HepG2 (cell line): ENCODE measurements around the gene RTN4RL2. TPM values are rescaled to one million over a fixed set of nuclear protein-coding genes. Genes with fewer than 3 reads are reported as not detected.

Experiments used
- ATAC-seq: fragments of 200-7000 bp; cut with Tn5 transposase; 3 replicates; pipeline ENCODE4 v1.9.1; 2020; ENCODE audit warnings: mild to moderate bottlenecking, moderate library complexity
- BruUV-seq: library from RNA; stranded (reverse); fragments of 400-500 nt; replicated peaks from 2 replicates; lab custom pipeline; 2021; lab: Mats Ljungman, UMichigan
- CTCF ChIA-PET: fragments of 300-600 bp; formaldehyde crosslinking; extraction: SDS; loops from one replicate; lab custom pipeline; 2021; ENCODE audit warnings: low total read pairs, inconsistent platforms, low intra/inter-chr PET ratio; lab: Yijun Ruan, JAX
- POLR2A ChIA-PET: fragments of 350-600 bp; sonication (Branson Sonifier 250); formaldehyde crosslinking; loops from one replicate; lab custom pipeline; 2020; ENCODE audit warnings: antibody characterized with exemption, inconsistent platforms; lab: Yijun Ruan, JAX
- DNase-seq: peaks from one replicate; pipeline ENCODE4 v3.0.0-alpha.2; 2015; ENCODE audit warnings: low spot score
- FAIRE-seq: peaks from 3 replicates; lab custom pipeline; 2011; peaks lifted over from hg19 to GRCh38; lab: Jason Lieb, UNC
- H2AFZ ChIP-seq: one replicate; pipeline ENCODE4 v1.6.1; 2011; ENCODE audit warnings: low read length, inconsistent platforms
- H3K27ac ChIP-seq: fragments of 300-600 bp; 3 replicates; pipeline ENCODE4 v1.8.0; 2011; ENCODE audit warnings: mixed run types, mild to moderate bottlenecking, mixed read lengths, low read length, inconsistent platforms; ENCODE audit not compliant: insufficient read depth; ENCODE audit errors: extremely low read length
- H3K27me3 ChIP-seq, 2 experiments: fragments of 200-600 bp in 1 of 2; 2 replicates in 1 of 2; 3 replicates in 1 of 2; pipeline versions ENCODE4 v1.6.0 to v1.8.0; 2011; ENCODE audit warnings: low read length in 2 of 2, mild to moderate bottlenecking in 2 of 2, moderate library complexity in 2 of 2, inconsistent platforms in 1 of 2; ENCODE audit not compliant: insufficient read depth in 2 of 2, control insufficient read depth in 1 of 2
- H3K36me3 ChIP-seq, 2 experiments: fragments of 200-600 bp in 1 of 2; replicated peaks in 1 of 2; 2 replicates in 1 of 2; 3 replicates in 1 of 2; pipeline versions ENCODE4 v1.5.1 to v1.8.0; 2011; ENCODE audit warnings: low read length in 2 of 2, inconsistent platforms in 1 of 2; ENCODE audit not compliant: insufficient read depth in 2 of 2, control insufficient read depth in 1 of 2
- H3K4me1 ChIP-seq: 2 replicates; pipeline ENCODE4 v1.5.1; 2012; ENCODE audit warnings: low read length, inconsistent platforms; ENCODE audit not compliant: insufficient read depth
- H3K4me2 ChIP-seq: 2 replicates; pipeline ENCODE4 v1.6.0; 2011; ENCODE audit warnings: low read depth, low read length, inconsistent platforms
- H3K4me3 ChIP-seq, 3 experiments: fragments of 200-600 bp in 1 of 3; sonication (generic), shearing (Covaris generic) in 1 of 3; replicated peaks in 1 of 3; 2 replicates each; pipeline ENCODE4 v1.5.1; 2011 to 2016; ENCODE audit warnings: low read length in 3 of 3, inconsistent platforms in 2 of 3, low read depth in 2 of 3, mild to moderate bottlenecking in 2 of 3, control low read depth in 1 of 3, mixed read lengths in 1 of 3; ENCODE audit not compliant: insufficient read depth in 1 of 3
- H3K79me2 ChIP-seq: one replicate; pipeline ENCODE4 v1.6.1; 2011; ENCODE audit warnings: low read length, inconsistent platforms; ENCODE audit not compliant: insufficient read depth
- H3K9ac ChIP-seq: 2 replicates; pipeline ENCODE4 v1.6.0; 2011; ENCODE audit warnings: mild to moderate bottlenecking, low read depth, low read length, inconsistent platforms; ENCODE audit not compliant: insufficient read depth
- H3K9me3 ChIP-seq: 2 replicates; pipeline ENCODE4 v1.5.1; 2012; ENCODE audit warnings: mild to moderate bottlenecking, low read length
- H4K20me1 ChIP-seq: 2 replicates; pipeline ENCODE4 v1.6.0; 2011; ENCODE audit warnings: inconsistent platforms, mild to moderate bottlenecking, low read length, moderate library complexity; ENCODE audit not compliant: insufficient read depth
- DRAP1 ChIP-seq: IDR thresholded peaks from 2 replicates; pipeline ENCODE4 v1.6.1; 2016; ENCODE audit warnings: missing genetic modification reagents, missing compliant biosample characterization
- GZF1 ChIP-seq: sonication (generic); formaldehyde crosslinking; IDR thresholded peaks from 2 replicates; pipeline ENCODE4 v1.5.1; 2020; ENCODE audit warnings: mild to moderate bottlenecking, missing genetic modification reagents
- MYPOP ChIP-seq: sonication (generic); formaldehyde crosslinking; IDR thresholded peaks from 2 replicates; pipeline ENCODE4 v1.8.1; 2023; ENCODE audit warnings: mild to moderate bottlenecking, moderate library complexity, missing genetic modification reagents
- NFKBIZ ChIP-seq: IDR thresholded peaks from 2 replicates; pipeline ENCODE4 v1.6.1; 2018; ENCODE audit warnings: missing genetic modification reagents, missing compliant biosample characterization
- NFRKB ChIP-seq: fragments of 450-650 bp; IDR thresholded peaks from 2 replicates; pipeline ENCODE4 v1.6.1; 2017
- SNAI1 ChIP-seq: sonication (generic); formaldehyde crosslinking; IDR thresholded peaks from 2 replicates; pipeline ENCODE4 v1.5.0; 2020; ENCODE audit warnings: mild to moderate bottlenecking, missing genetic modification reagents, borderline replicate concordance
- TOPORS ChIP-seq: sonication (generic); formaldehyde crosslinking; IDR thresholded peaks from 2 replicates; pipeline ENCODE4 v1.8.0; 2023; ENCODE audit warnings: mild to moderate bottlenecking, missing genetic modification reagents
- ZBTB20 ChIP-seq: sonication (generic); formaldehyde crosslinking; IDR thresholded peaks from 2 replicates; pipeline ENCODE4 v1.8.1; 2023; ENCODE audit warnings: missing genetic modification reagents, low read depth, mild to moderate bottlenecking, borderline replicate concordance
- ZFP91 ChIP-seq: sonication (generic); formaldehyde crosslinking; IDR thresholded peaks from 2 replicates; pipeline ENCODE4 v1.9.0; 2022; ENCODE audit warnings: missing genetic modification reagents, mild to moderate bottlenecking, borderline replicate concordance
- ZNF282 ChIP-seq: fragments of 450-650 bp; IDR thresholded peaks from 2 replicates; pipeline ENCODE4 v1.6.1; 2018; ENCODE audit not compliant: partially characterized antibody
- ZNF589 ChIP-seq: sonication (generic); formaldehyde crosslinking; conservative IDR thresholded peaks from 2 replicates; pipeline ENCODE4 v1.8.0; 2022; ENCODE audit warnings: mild to moderate bottlenecking, moderate library complexity, missing genetic modification reagents
- ZSCAN31 ChIP-seq: sonication (generic); formaldehyde crosslinking; IDR thresholded peaks from 2 replicates; pipeline ENCODE4 v1.5.0; 2020; ENCODE audit warnings: low read depth, mild to moderate bottlenecking, missing genetic modification reagents
- WGBS: methylation state at CpG from one replicate; pipeline ENCODE4 v1.1.6; 2017; ENCODE audit warnings: low lambda C conversion rate; 5-methylcytosine and 5-hydroxymethylcytosine counted together
- in situ Hi-C: cut with HindIII; loops from 2 replicates; pipeline ENCODE4 v1.10.0; 2017; ENCODE audit warnings: low pct_unique_long_range_greater_than_20kb; ENCODE audit not compliant: extremely low pct_ligation_motif_present
- intact Hi-C: fragments of 100-400 bp; cut with micrococcal nuclease; formaldehyde crosslinking; loops from one replicate; pipeline ENCODE4 v1.10.0; 2022; ENCODE audit not compliant: unreplicated experiment
- polyA plus RNA-seq, 8 experiments: library from polyadenylated mRNA; depleted of rRNA in 3 of 8; stranded (reverse) in 7 of 8; unstranded in 1 of 8; fragments of >200 nt; fragmentation: Illumina TruSeq in 4 of 8; extraction: Trizol in 4 of 8; gene quantifications; 2 replicates each; pipeline versions ENCODE4 v1.2.1 to v1.2.3, GENCODE V29; 2011 to 2016; ENCODE audit warnings: low read depth in 4 of 8, missing spikeins in 1 of 8, mixed read lengths in 1 of 8; ENCODE audit not compliant: insufficient read depth in 1 of 8
- total RNA-seq, 5 experiments: library from RNA; depleted of rRNA; stranded (reverse); fragments of >200 nt; fragmentation: Illumina TruSeq; extraction: Trizol; gene quantifications; 2 replicates each; pipeline ENCODE4 v1.2.3, GENCODE V29; 2016; ENCODE audit warnings: low read depth in 1 of 5
- TF ChIP-seq, protein P1 (sequence below): sonication (generic); formaldehyde crosslinking; IDR thresholded peaks from 2 replicates; pipeline ENCODE4 v1.4.0; 2020; ENCODE audit warnings: missing genetic modification reagents

The RTN4RL2 gene
- total and polyA plus RNA-seq, 2 of the 13 experiments (the other 11 are each of a cell fraction or from before 2014, with no cell fraction given) = 1.3 to 4.3 TPM

DNA sequence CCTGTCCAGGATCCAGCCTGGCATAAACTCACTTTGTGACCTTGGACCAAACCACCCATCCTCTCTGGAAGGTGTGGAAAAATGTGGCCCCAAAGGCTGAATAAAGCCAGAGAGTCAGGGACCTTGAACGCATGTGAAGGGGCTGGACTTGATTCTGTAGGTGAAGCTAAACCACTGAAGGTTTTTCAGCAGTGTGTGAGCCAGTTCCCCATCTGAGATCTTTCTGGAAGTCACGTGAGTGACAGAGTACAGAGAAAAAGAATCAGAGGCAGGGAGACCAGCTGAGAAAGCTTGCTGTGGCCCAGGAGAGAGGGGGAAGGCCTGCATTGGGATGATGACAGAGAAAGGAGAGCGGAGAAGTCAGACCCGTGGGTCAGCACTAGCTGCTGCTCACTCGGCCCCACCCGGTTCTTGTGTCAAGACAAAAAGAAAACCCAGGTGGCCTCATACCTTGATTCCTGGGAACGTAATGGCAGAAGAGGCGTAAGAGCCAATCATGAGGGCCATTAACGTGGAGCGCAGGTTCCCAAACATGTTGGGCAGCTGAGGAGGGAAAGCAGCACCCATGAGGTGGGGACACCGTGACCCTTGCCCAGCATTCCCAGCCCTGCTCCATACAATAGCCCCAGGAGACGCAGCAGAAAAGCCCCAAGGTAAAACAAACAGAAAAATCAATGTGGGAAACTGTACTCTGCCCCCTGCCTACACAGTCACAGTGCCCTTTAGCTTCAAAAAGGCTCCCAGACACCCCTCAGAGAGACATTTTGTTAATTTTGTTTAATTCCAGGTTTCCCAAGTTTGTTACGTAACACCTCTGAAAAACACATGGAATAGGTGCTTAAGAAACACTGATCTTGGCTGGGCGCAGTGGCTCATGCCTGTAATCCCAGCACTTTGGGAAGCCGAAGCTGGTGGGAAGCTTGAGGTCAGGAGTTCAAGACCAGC is 37.2 kb downstream of the RTN4RL2 start:
- H3K27ac ChIP-seq = peak overlapping the region; percentile 97
- peak overlapping the region; percentile 72 for H3K4me2 ChIP-seq
- 6% methylated on average over 14 of the region's 15 CpGs for WGBS
- no peaks in the 10 kb centered on the region; the same call in 1 of the 2 replicates for H4K20me1 ChIP-seq
- DNase-seq (peak; percentile 91), ATAC-seq (peak; percentile 78), FAIRE-seq (peak; percentile 86)
- in situ Hi-C loops (no loop called here), intact Hi-C loops (loop anchor here (1.0 kb wide), 1 partner anchor 18 kb away; the partner anchor contains the start of gene SLC43A1)
- H3K36me3 ChIP-seq = peaks cover 21 to 62% of the 10 kb centered on the region in 2 experiments
- H3K9ac ChIP-seq = peak overlapping the region; percentile 62
- ChIA-PET CTCF (no interaction called here), POLR2A (interaction anchor here (0.8 to 3.1 kb wide), 19 partner anchors 9 to 281 kb away, joined by 3 to 104 read pairs (median 4); partner anchors contain the start of genes SLC43A1 and TIMM10)
- peak overlapping the region in 2 of 3 experiments; percentile 13 to 49; a peak in 2 of 6 replicates for H3K4me3 ChIP-seq
- no peak overlapping the region for H2AFZ ChIP-seq
- H3K27me3 ChIP-seq = no peaks in the 10 kb centered on the region
- peaks cover 92% of the 10 kb centered on the region for H3K4me1 ChIP-seq
- H3K9me3 ChIP-seq = no peaks in the 10 kb centered on the region
- no TSS peak for BruUV-seq
- peaks cover 24% of the 10 kb centered on the region for H3K79me2 ChIP-seq
- no peak for TF ChIP-seq ZSCAN31 (CRISPR knock-in tag)
- peak; percentile 42; the same call in 1 of the 2 replicates for TF ChIP-seq NFKBIZ
- no peak; the same call in 1 of the 2 replicates for TF ChIP-seq ZBTB20
- TF ChIP-seq ZNF589 (CRISPR knock-in tag) = no peak
- TF ChIP-seq SNAI1 (CRISPR knock-in tag) = peak; percentile 86; the same call in 1 of the 2 replicates
- no peak for TF ChIP-seq ZNF282
- TF ChIP-seq, protein P1, sequence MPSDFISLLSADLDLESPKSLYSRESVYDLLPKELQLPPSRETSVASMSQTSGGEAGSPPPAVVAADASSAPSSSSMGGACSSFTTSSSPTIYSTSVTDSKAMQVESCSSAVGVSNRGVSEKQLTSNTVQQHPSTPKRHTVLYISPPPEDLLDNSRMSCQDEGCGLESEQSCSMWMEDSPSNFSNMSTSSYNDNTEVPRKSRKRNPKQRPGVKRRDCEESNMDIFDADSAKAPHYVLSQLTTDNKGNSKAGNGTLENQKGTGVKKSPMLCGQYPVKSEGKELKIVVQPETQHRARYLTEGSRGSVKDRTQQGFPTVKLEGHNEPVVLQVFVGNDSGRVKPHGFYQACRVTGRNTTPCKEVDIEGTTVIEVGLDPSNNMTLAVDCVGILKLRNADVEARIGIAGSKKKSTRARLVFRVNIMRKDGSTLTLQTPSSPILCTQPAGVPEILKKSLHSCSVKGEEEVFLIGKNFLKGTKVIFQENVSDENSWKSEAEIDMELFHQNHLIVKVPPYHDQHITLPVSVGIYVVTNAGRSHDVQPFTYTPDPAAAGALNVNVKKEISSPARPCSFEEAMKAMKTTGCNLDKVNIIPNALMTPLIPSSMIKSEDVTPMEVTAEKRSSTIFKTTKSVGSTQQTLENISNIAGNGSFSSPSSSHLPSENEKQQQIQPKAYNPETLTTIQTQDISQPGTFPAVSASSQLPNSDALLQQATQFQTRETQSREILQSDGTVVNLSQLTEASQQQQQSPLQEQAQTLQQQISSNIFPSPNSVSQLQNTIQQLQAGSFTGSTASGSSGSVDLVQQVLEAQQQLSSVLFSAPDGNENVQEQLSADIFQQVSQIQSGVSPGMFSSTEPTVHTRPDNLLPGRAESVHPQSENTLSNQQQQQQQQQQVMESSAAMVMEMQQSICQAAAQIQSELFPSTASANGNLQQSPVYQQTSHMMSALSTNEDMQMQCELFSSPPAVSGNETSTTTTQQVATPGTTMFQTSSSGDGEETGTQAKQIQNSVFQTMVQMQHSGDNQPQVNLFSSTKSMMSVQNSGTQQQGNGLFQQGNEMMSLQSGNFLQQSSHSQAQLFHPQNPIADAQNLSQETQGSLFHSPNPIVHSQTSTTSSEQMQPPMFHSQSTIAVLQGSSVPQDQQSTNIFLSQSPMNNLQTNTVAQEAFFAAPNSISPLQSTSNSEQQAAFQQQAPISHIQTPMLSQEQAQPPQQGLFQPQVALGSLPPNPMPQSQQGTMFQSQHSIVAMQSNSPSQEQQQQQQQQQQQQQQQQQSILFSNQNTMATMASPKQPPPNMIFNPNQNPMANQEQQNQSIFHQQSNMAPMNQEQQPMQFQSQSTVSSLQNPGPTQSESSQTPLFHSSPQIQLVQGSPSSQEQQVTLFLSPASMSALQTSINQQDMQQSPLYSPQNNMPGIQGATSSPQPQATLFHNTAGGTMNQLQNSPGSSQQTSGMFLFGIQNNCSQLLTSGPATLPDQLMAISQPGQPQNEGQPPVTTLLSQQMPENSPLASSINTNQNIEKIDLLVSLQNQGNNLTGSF (CRISPR knock-in tag) = no peak
- TF ChIP-seq ZFP91 (CRISPR knock-in tag) = peak; percentile 60; the same call in 1 of the 2 replicates
- TF ChIP-seq TOPORS (CRISPR knock-in tag) = peak; percentile 78; the same call in 1 of the 2 replicates
- TF ChIP-seq NFRKB = no peak
- TF ChIP-seq GZF1 (CRISPR knock-in tag) = no peak; the same call in 1 of the 2 replicates
- peak; percentile 40; the same call in 1 of the 2 replicates for TF ChIP-seq DRAP1 (CRISPR knock-in tag)
- TF ChIP-seq MYPOP (CRISPR knock-in tag) = 0 out of 2 replicates have a peak, but pooled peaks have one; percentile 26
